Endodermal cell (in vitro differentiated cells): Measurements from ENCODE around the gene ZNF785. TPM values are rescaled to one million over a fixed set of nuclear protein-coding genes. Genes with fewer than 3 reads are reported as not detected.
A peak's percentile ranks its signal among the peaks of the same experiment; 100 is the strongest.

Experiments used
- DNase-seq: peaks from one replicate; pipeline ENCODE4 v3.0.0-alpha.2; 2017
- H3K27ac ChIP-seq: 2 replicates; pipeline ENCODE4 v1.5.1; 2013; ENCODE audit warnings: mild to moderate bottlenecking, low read depth, low read length, moderate library complexity
- H3K27me3 ChIP-seq: 2 replicates; pipeline ENCODE4 v1.6.1; 2013; ENCODE audit warnings: mild to moderate bottlenecking, low read length, moderate library complexity; ENCODE audit not compliant: insufficient read depth, control insufficient read depth, poor library complexity, severe bottlenecking
- H3K36me3 ChIP-seq: 2 replicates; pipeline ENCODE4 v1.7.0; 2013; ENCODE audit warnings: mild to moderate bottlenecking, low read length, moderate library complexity; ENCODE audit not compliant: control insufficient read depth, insufficient read depth
- H3K4me1 ChIP-seq: one replicate; pipeline ENCODE4 v1.7.0; 2013; ENCODE audit warnings: low read length; ENCODE audit not compliant: control insufficient read depth, insufficient read depth
- H3K4me3 ChIP-seq: 2 replicates; pipeline ENCODE4 v1.5.1; 2013; ENCODE audit warnings: mild to moderate bottlenecking, low read length, moderate library complexity
- H3K9ac ChIP-seq: 2 replicates; pipeline ENCODE4 v1.6.1; 2013; ENCODE audit warnings: mild to moderate bottlenecking, low read length, moderate library complexity; ENCODE audit not compliant: poor library complexity, severe bottlenecking; ENCODE audit errors: extremely low read depth
- H3K9me3 ChIP-seq: 2 replicates; pipeline ENCODE4 v1.6.1; 2013; ENCODE audit warnings: mild to moderate bottlenecking, low read length, moderate library complexity; ENCODE audit not compliant: control insufficient read depth
- H3K27ac Mint-ChIP-seq: 2 replicates; pipeline ENCODE4 v1.8.0; 2020; ENCODE audit warnings: mixed read lengths
- H3K27me3 Mint-ChIP-seq: 2 replicates; pipeline ENCODE4 v1.8.0; 2021; ENCODE audit warnings: mild to moderate bottlenecking, mixed read lengths; ENCODE audit not compliant: insufficient read depth
- H3K36me3 Mint-ChIP-seq: 2 replicates; pipeline ENCODE4 v1.8.0; 2020; ENCODE audit warnings: low read depth, mixed read lengths
- H3K4me1 Mint-ChIP-seq: 2 replicates; pipeline ENCODE4 v1.8.0; 2020; ENCODE audit warnings: mixed read lengths
- H3K4me3 Mint-ChIP-seq: 2 replicates; pipeline ENCODE4 v1.8.0; 2020; ENCODE audit warnings: mild to moderate bottlenecking, moderate library complexity, mixed read lengths
- H3K9me3 Mint-ChIP-seq: 2 replicates; pipeline ENCODE4 v1.8.0; 2020; ENCODE audit warnings: mild to moderate bottlenecking, mixed read lengths
- CTCF ChIP-seq: fragments of 200-600 bp; sonication (generic); conservative IDR thresholded peaks from 2 replicates; pipeline ENCODE4 v1.5.0; 2021; ENCODE audit warnings: antibody characterized with exemption, mild to moderate bottlenecking
- WGBS, 2 experiments: methylation state at CpG; one replicate each; pipeline versions ENCODE4 v1.1.5 to v1.1.7; 2013; ENCODE audit warnings: missing lambda C conversion rate in 2 of 2, mixed read lengths in 1 of 2; ENCODE audit not compliant: insufficient coverage in 1 of 2, insufficient read length in 1 of 2; 5-methylcytosine and 5-hydroxymethylcytosine counted together
- total RNA-seq, 2 donors: library from RNA; stranded (reverse); fragmentation: NEBNext Ultra II Directional in 1 of 2; extraction: Animal tissue kit (Norgen Biotek cat#: 25700) in 1 of 2; gene quantifications; 2 replicates in 1 of 2; 3 replicates in 1 of 2; pipeline ENCODE4 v1.2.1, GENCODE V29; 2021

ZNF785 gene
- total RNA-seq, 2 donors from 2014 or later: 22.5 to 24.0 TPM

GRCh38 chr16:30557957-30558788, 27.3 kb downstream of the ZNF785 start, which contains the start of gene ZNF764:
Gene ZNF764 (minus strand): TSS chr16:30558374. CDS start chr16:30558182, 192 bp downstream.
- H3K4me1 ChIP-seq: peaks cover 8% of the 10 kb centered on the region
- Mint-ChIP-seq H3K4me1 (peaks cover 12% of the 10 kb centered on the region), H3K9me3 (no peaks in the 10 kb centered on the region), H3K27ac (peak within 1 kb of the TSS; percentile 90), H3K36me3 (peaks cover 25% of the 10 kb centered on the region), H3K27me3 (peaks cover 14% of the 10 kb centered on the region), H3K4me3 (peak within 1 kb of the TSS; percentile 74)
- H3K36me3 ChIP-seq: peaks cover 27% of the 10 kb centered on the region
- peak within 1 kb of the TSS; percentile 94 for H3K27ac ChIP-seq
- no peak for TF ChIP-seq CTCF
- no peaks in the 10 kb centered on the region for H3K9me3 ChIP-seq
- H3K4me3 ChIP-seq: peak within 1 kb of the TSS; percentile 87
- DNase-seq: peak; percentile 99
- no peaks in the 10 kb centered on the region for H3K27me3 ChIP-seq
- 2 to 3% methylated on average over 33 to 74 of the region's 74 CpGs for WGBS, 2 experiments
- H3K9ac ChIP-seq: peak within 1 kb of the TSS; percentile 86

- Mint-ChIP-seq H3K4me3 (peak overlapping the region; percentile 74), H3K27me3 (peaks cover 11% of the 10 kb centered on the region), H3K36me3 (peaks cover 29% of the 10 kb centered on the region), H3K4me1 (peaks cover 15% of the 10 kb centered on the region), H3K27ac (peak overlapping the region; percentile 79), H3K9me3 (no peaks in the 10 kb centered on the region)
- Histone ChIP-seq H3K9me3 (no peaks in the 10 kb centered on the region), H3K4me3 (peak overlapping the region; percentile 87), H3K9ac (peak overlapping the region; percentile 86), H3K4me1 (peaks cover 10% of the 10 kb centered on the region), H3K27ac (peak overlapping the region; percentile 94), H3K27me3 (no peaks in the 10 kb centered on the region), H3K36me3 (peaks cover 32% of the 10 kb centered on the region)
- DNase-seq: no peak
- peak; percentile 29 for TF ChIP-seq CTCF
- 0 to 4% methylated on average over 1 to 17 of the region's 17 CpGs for WGBS, 2 experiments
Observed at GRCh38 chr16:30557707-30557956, 27.9 kb downstream of the ZNF785 start.

- no peak for DNase-seq
- no peaks in the 10 kb centered on the region for H3K9me3 ChIP-seq
- peak overlapping the region; percentile 74 for H3K4me3 Mint-ChIP-seq
- peaks cover 10% of the 10 kb centered on the region for H3K4me1 ChIP-seq
- peaks cover 18% of the 10 kb centered on the region for H3K4me1 Mint-ChIP-seq
- H3K27ac Mint-ChIP-seq: peak overlapping the region; percentile 72
- TF ChIP-seq CTCF: no peak
- WGBS, 2 experiments: 90 to 94% methylated on average over 4 to 10 of the region's 10 CpGs
- no peak overlapping the region for H3K9ac ChIP-seq
- H3K27me3 Mint-ChIP-seq: peaks cover 2% of the 10 kb centered on the region
- no peaks in the 10 kb centered on the region for H3K27me3 ChIP-seq
- H3K27ac ChIP-seq: no peak overlapping the region
- H3K36me3 Mint-ChIP-seq: peaks cover 35% of the 10 kb centered on the region
- no peak overlapping the region for H3K4me3 ChIP-seq
- peaks cover 33% of the 10 kb centered on the region for H3K36me3 ChIP-seq
- no peaks in the 10 kb centered on the region for H3K9me3 Mint-ChIP-seq
Observed at GRCh38 chr16:30556125-30556473, 29.4 kb downstream of the ZNF785 start.
